WTC11 (cell line): ENCODE measurements around the gene SIN3A. TPM values are rescaled to one million over a fixed set of nuclear protein-coding genes. Genes with fewer than 3 reads are reported as not detected.
"Not testable (repeated sequence)": the region's sequence is repeated elsewhere in the genome, so short reads cannot be mapped to it uniquely, and the experiment has no call there.

Experiments used
- ATAC-seq: fragments of 200-7000 bp; cut with Tn5 transposase; 2 replicates; pipeline ENCODE4 v1.10.0; 2021; ENCODE audit warnings: mild to moderate bottlenecking, moderate library complexity
- CTCF ChIA-PET: fragments of 300-600 bp; sonication (Branson Sonifier 250); formaldehyde crosslinking; loops from one replicate; lab custom pipeline; 2021; ENCODE audit warnings: antibody characterized with exemption; lab: Charles Lee
- POLR2A ChIA-PET: fragments of 350-600 bp; sonication (Branson Sonifier 250); formaldehyde crosslinking; loops from one replicate; lab custom pipeline; 2021; ENCODE audit warnings: antibody characterized with exemption; lab: Charles Lee
- DNase-seq: peaks from one replicate; pipeline ENCODE4 v3.0.0; 2021; ENCODE audit warnings: low spot score
- H3K27ac Mint-ChIP-seq: 2 replicates; pipeline ENCODE4 v1.8.0; 2021; ENCODE audit warnings: mixed read lengths
- H3K27me3 Mint-ChIP-seq: 2 replicates; pipeline ENCODE4 v1.8.0; 2021; ENCODE audit warnings: low read depth, mild to moderate bottlenecking, moderate library complexity, mixed read lengths
- H3K36me3 Mint-ChIP-seq: 2 replicates; pipeline ENCODE4 v1.8.0; 2021; ENCODE audit warnings: mixed read lengths
- H3K4me1 Mint-ChIP-seq: 2 replicates; pipeline ENCODE4 v1.8.0; 2022; ENCODE audit warnings: mixed read lengths
- H3K4me3 Mint-ChIP-seq: 2 replicates; pipeline ENCODE4 v1.8.0; 2021; ENCODE audit warnings: mild to moderate bottlenecking, moderate library complexity, mixed read lengths
- H3K9me3 Mint-ChIP-seq: 2 replicates; pipeline ENCODE4 v1.8.0; 2021; ENCODE audit warnings: mixed read lengths
- EMX1 ChIP-seq: fragments of 250-450 bp; sonication (Bioruptor Pico); IDR thresholded peaks from 2 replicates; pipeline ENCODE4 v1.8.0; 2021; ENCODE audit warnings: mild to moderate bottlenecking
- ETV6 ChIP-seq: sonication (generic); formaldehyde crosslinking; IDR thresholded peaks from 2 replicates; pipeline ENCODE4 v1.8.1; 2022; ENCODE audit warnings: mild to moderate bottlenecking, missing genetic modification reagents
- MXD4 ChIP-seq: fragments of 250-450 bp; sonication (Bioruptor Pico); IDR thresholded peaks from 2 replicates; pipeline ENCODE4 v1.8.0; 2021; ENCODE audit warnings: mild to moderate bottlenecking, moderate library complexity, borderline replicate concordance
- MYBL2 ChIP-seq: sonication (generic); formaldehyde crosslinking; IDR thresholded peaks from 2 replicates; pipeline ENCODE4 v1.8.1; 2023; ENCODE audit warnings: mild to moderate bottlenecking, moderate library complexity, missing genetic modification reagents
- RELA ChIP-seq: sonication (generic); formaldehyde crosslinking; IDR thresholded peaks from 2 replicates; pipeline ENCODE4 v1.8.1; 2022; ENCODE audit warnings: missing genetic modification reagents, mild to moderate bottlenecking, borderline replicate concordance
- SMAD3 ChIP-seq: sonication (generic); formaldehyde crosslinking; IDR thresholded peaks from 2 replicates; pipeline ENCODE4 v1.8.0; 2022; ENCODE audit warnings: missing genetic modification reagents, mild to moderate bottlenecking, borderline replicate concordance
- SMAD4 ChIP-seq: sonication (generic); formaldehyde crosslinking; IDR thresholded peaks from 2 replicates; pipeline ENCODE4 v1.8.0; 2022; ENCODE audit warnings: mild to moderate bottlenecking, missing genetic modification reagents
- SOX15 ChIP-seq: fragments of 250-450 bp; sonication (Bioruptor Pico); IDR thresholded peaks from 2 replicates; pipeline ENCODE4 v1.9.0; 2021; ENCODE audit warnings: mild to moderate bottlenecking
- ZNF219 ChIP-seq: sonication (generic); formaldehyde crosslinking; IDR thresholded peaks from 2 replicates; pipeline ENCODE4 v1.8.0; 2023; ENCODE audit warnings: missing genetic modification reagents, mild to moderate bottlenecking, borderline replicate concordance
- ZNF263 ChIP-seq: sonication (generic); formaldehyde crosslinking; IDR thresholded peaks from 2 replicates; pipeline ENCODE4 v1.8.1; 2022; ENCODE audit warnings: low read depth, mild to moderate bottlenecking, moderate library complexity, missing genetic modification reagents
- ZNF671 ChIP-seq: fragments of 250-450 bp; sonication (Bioruptor Pico); IDR thresholded peaks from 2 replicates; pipeline ENCODE4 v1.8.0; 2021; ENCODE audit warnings: mild to moderate bottlenecking
- total RNA-seq: library from RNA; stranded (reverse); gene quantifications from 3 replicates; pipeline ENCODE4 v1.2.3, GENCODE V29; 2021
- TF ChIP-seq, protein P1 (sequence below): sonication (generic); formaldehyde crosslinking; IDR thresholded peaks from 2 replicates; pipeline ENCODE4 v1.8.0; 2022; ENCODE audit warnings: missing genetic modification reagents
- TF ChIP-seq, protein P2 (sequence below): fragments of 250-450 bp; sonication (Bioruptor Pico); IDR thresholded peaks from 2 replicates; pipeline ENCODE4 v1.9.0; 2021; ENCODE audit warnings: mild to moderate bottlenecking
- TF ChIP-seq, protein P3 (sequence below): fragments of 250-450 bp; sonication (Bioruptor Pico); IDR thresholded peaks from 2 replicates; pipeline ENCODE4 v1.8.0; 2021; ENCODE audit warnings: mild to moderate bottlenecking
- TF ChIP-seq, protein P4 (sequence below): sonication (generic); formaldehyde crosslinking; IDR thresholded peaks from 2 replicates; pipeline ENCODE4 v1.8.1; 2023; ENCODE audit warnings: mild to moderate bottlenecking, missing genetic modification reagents
- TF ChIP-seq, protein P5 (sequence below): sonication (generic); formaldehyde crosslinking; IDR thresholded peaks from 2 replicates; pipeline ENCODE4 v1.8.1; 2023; ENCODE audit warnings: mild to moderate bottlenecking, missing genetic modification reagents, moderate library complexity

SIN3A gene
- total RNA-seq, 1 experiment from 2014 or later: 113 TPM

DNA sequence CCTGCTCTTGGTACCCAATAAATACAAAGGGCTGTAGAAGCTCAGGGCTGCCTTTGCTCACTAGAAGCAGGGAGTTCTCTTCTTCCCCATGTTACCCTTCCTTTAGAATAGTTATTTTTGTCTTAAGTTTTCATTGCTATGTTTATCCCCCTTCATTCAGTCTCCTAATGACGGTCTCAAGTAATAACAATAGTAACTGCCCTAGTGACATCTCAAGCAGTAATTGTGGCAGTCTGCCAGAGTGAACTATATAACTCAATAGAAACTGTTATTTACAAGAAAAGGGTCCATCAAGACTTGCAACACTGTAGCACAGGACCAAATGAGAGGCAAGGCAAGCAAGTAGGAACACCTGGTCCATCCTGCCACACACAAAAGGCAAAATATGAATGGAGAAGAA lies 32.5 kb upstream of the SIN3A start (continued):
- no peak for TF ChIP-seq ETV6 (CRISPR knock-in tag)
- TF ChIP-seq, protein P1, sequence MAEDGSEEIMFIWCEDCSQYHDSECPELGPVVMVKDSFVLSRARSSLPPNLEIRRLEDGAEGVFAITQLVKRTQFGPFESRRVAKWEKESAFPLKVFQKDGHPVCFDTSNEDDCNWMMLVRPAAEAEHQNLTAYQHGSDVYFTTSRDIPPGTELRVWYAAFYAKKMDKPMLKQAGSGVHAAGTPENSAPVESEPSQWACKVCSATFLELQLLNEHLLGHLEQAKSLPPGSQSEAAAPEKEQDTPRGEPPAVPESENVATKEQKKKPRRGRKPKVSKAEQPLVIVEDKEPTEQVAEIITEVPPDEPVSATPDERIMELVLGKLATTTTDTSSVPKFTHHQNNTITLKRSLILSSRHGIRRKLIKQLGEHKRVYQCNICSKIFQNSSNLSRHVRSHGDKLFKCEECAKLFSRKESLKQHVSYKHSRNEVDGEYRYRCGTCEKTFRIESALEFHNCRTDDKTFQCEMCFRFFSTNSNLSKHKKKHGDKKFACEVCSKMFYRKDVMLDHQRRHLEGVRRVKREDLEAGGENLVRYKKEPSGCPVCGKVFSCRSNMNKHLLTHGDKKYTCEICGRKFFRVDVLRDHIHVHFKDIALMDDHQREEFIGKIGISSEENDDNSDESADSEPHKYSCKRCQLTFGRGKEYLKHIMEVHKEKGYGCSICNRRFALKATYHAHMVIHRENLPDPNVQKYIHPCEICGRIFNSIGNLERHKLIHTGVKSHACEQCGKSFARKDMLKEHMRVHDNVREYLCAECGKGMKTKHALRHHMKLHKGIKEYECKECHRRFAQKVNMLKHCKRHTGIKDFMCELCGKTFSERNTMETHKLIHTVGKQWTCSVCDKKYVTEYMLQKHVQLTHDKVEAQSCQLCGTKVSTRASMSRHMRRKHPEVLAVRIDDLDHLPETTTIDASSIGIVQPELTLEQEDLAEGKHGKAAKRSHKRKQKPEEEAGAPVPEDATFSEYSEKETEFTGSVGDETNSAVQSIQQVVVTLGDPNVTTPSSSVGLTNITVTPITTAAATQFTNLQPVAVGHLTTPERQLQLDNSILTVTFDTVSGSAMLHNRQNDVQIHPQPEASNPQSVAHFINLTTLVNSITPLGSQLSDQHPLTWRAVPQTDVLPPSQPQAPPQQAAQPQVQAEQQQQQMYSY (CRISPR knock-in tag): no peak
- no peak for TF ChIP-seq MXD4 (CRISPR knock-in tag)
- no peak for TF ChIP-seq SMAD4 (CRISPR knock-in tag)
- no peak for TF ChIP-seq ZNF671
- TF ChIP-seq, protein P2, sequence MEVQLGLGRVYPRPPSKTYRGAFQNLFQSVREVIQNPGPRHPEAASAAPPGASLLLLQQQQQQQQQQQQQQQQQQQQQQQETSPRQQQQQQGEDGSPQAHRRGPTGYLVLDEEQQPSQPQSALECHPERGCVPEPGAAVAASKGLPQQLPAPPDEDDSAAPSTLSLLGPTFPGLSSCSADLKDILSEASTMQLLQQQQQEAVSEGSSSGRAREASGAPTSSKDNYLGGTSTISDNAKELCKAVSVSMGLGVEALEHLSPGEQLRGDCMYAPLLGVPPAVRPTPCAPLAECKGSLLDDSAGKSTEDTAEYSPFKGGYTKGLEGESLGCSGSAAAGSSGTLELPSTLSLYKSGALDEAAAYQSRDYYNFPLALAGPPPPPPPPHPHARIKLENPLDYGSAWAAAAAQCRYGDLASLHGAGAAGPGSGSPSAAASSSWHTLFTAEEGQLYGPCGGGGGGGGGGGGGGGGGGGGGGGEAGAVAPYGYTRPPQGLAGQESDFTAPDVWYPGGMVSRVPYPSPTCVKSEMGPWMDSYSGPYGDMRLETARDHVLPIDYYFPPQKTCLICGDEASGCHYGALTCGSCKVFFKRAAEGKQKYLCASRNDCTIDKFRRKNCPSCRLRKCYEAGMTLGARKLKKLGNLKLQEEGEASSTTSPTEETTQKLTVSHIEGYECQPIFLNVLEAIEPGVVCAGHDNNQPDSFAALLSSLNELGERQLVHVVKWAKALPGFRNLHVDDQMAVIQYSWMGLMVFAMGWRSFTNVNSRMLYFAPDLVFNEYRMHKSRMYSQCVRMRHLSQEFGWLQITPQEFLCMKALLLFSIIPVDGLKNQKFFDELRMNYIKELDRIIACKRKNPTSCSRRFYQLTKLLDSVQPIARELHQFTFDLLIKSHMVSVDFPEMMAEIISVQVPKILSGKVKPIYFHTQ (CRISPR knock-in tag): no peak
- TF ChIP-seq ZNF263 (CRISPR knock-in tag): no peak
- TF ChIP-seq, protein P3, sequence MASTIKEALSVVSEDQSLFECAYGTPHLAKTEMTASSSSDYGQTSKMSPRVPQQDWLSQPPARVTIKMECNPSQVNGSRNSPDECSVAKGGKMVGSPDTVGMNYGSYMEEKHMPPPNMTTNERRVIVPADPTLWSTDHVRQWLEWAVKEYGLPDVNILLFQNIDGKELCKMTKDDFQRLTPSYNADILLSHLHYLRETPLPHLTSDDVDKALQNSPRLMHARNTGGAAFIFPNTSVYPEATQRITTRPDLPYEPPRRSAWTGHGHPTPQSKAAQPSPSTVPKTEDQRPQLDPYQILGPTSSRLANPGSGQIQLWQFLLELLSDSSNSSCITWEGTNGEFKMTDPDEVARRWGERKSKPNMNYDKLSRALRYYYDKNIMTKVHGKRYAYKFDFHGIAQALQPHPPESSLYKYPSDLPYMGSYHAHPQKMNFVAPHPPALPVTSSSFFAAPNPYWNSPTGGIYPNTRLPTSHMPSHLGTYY: no peak
- no peak for TF ChIP-seq RELA (CRISPR knock-in tag)
- no peak for TF ChIP-seq ZNF219 (CRISPR knock-in tag)

DNA sequence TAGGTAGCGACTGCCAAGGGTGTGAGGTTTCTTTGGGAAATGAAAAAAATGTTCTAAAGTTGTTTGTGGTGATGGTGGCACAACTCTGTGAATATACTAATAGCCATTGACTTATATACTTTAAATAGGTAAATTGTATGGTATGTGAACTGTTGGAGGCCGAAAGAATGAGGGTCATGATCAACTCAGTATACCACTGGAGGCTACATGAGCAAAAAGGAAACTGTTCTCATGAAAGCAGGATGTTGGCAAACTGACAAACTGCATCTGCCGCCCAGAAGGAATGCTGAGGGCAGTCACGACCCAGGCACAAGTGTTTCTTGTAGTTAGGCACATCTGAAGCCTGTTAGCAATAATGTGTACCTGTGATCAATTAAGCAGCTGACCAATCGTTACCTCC lies 32.1 kb upstream of the SIN3A start:
- H3K4me3 Mint-ChIP-seq, ATAC-seq, CTCF ChIA-PET, H3K27me3 Mint-ChIP-seq, H3K4me1 Mint-ChIP-seq, H3K27ac Mint-ChIP-seq, POLR2A ChIA-PET, DNase-seq: not testable (repeated sequence)
- Mint-ChIP-seq H3K9me3 (peaks cover 25% of the 10 kb centered on the region), H3K36me3 (peaks cover 64% of the 10 kb centered on the region)

DNA sequence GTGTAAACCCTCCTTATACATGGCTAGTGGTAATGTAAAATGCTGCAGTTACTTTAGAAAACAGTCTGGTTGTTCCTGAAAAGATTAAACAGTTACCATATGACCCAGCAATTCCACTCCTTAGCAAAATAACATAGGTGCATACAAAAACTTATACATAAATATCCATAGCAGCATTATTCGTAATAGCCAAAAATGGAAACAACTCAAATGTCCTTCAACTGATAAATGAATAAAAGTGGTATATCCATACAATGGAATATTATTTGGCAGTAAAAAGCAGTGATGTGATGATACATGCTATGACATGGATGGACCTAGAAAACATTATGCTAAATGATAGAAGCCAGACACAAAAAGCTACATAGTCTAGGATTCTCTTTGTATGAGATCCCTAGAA lies 31.6 kb upstream of the SIN3A start:
- TF ChIP-seq, protein P4, sequence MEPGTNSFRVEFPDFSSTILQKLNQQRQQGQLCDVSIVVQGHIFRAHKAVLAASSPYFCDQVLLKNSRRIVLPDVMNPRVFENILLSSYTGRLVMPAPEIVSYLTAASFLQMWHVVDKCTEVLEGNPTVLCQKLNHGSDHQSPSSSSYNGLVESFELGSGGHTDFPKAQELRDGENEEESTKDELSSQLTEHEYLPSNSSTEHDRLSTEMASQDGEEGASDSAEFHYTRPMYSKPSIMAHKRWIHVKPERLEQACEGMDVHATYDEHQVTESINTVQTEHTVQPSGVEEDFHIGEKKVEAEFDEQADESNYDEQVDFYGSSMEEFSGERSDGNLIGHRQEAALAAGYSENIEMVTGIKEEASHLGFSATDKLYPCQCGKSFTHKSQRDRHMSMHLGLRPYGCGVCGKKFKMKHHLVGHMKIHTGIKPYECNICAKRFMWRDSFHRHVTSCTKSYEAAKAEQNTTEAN (CRISPR knock-in tag): no peak
- TF ChIP-seq SOX15 (CRISPR knock-in tag): no peak
- TF ChIP-seq, protein P5, sequence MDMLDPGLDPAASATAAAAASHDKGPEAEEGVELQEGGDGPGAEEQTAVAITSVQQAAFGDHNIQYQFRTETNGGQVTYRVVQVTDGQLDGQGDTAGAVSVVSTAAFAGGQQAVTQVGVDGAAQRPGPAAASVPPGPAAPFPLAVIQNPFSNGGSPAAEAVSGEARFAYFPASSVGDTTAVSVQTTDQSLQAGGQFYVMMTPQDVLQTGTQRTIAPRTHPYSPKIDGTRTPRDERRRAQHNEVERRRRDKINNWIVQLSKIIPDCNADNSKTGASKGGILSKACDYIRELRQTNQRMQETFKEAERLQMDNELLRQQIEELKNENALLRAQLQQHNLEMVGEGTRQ: no peak
- TF ChIP-seq MYBL2 (CRISPR knock-in tag): no peak
- no peak for TF ChIP-seq EMX1 (CRISPR knock-in tag)
- no peak for TF ChIP-seq SMAD3 (CRISPR knock-in tag)
- TF ChIP-seq ZNF263 (CRISPR knock-in tag): no peak
- no peaks in the 10 kb centered on the region for H3K27me3 Mint-ChIP-seq
- peaks cover 25% of the 10 kb centered on the region for H3K9me3 Mint-ChIP-seq
- peaks cover 64% of the 10 kb centered on the region for H3K36me3 Mint-ChIP-seq
- DNase-seq (no peak), ATAC-seq (no peak)
- ChIA-PET CTCF (no interaction called here), POLR2A (no interaction called here)
- H3K4me3 Mint-ChIP-seq: no peak overlapping the region
- no peaks in the 10 kb centered on the region for H3K4me1 Mint-ChIP-seq
- H3K27ac Mint-ChIP-seq: no peak overlapping the region

DNA sequence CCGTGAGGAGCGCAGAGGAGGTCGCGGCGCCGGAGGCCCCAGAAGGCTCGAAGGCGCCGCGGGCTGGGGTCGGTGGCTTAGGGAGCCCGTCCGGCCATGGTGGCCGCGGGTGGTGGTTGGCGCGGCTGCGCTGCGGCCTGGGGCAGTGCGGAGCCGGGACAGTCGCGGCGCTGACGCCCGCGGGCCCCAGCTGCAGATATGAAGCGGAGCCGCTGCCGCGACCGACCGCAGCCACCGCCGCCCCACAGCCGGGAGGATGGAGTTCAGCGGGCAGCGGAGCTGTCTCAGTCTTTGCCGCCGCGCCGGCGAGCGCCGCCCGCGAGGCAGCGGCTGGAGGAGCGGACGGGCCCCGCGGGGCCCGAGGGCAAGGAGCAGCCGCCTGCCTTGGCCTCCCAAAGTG lies 29.0 kb upstream of the SIN3A start:
- peaks cover 54% of the 10 kb centered on the region for H3K36me3 Mint-ChIP-seq

More for the DNA sequence above, 29.0 kb upstream of the SIN3A start:
- H3K4me1 Mint-ChIP-seq, DNase-seq, H3K27ac Mint-ChIP-seq, H3K4me3 Mint-ChIP-seq, POLR2A ChIA-PET, CTCF ChIA-PET, H3K27me3 Mint-ChIP-seq, ATAC-seq: not testable (repeated sequence)
- H3K9me3 Mint-ChIP-seq: peaks cover 20% of the 10 kb centered on the region
